ENCODE data around the gene CT45A7.
"Not testable (repeated sequence)": the region's sequence is repeated elsewhere in the genome, so short reads cannot be mapped to it uniquely, and the experiment has no call there.

CT45A7 gene

GRCh38 chrX:135837180-135837579, at the start of gene CT45A7:
Gene CT45A7, minus strand, starts transcription at chrX:135837280. Its CDS starts 3,747 bp downstream, at chrX:135833533.
- in situ Hi-C loops (cut with HindIII; ENCODE audit: low sequenced_read_pairs); H3K4me3 ChIP-seq (ENCODE audit: low read depth, low read length); DNase-seq (ENCODE audit: low read depth): not testable (repeated sequence)

GRCh38 chrX:135882741-135883140, 45.7 kb upstream of the CT45A7 start:
- not testable (repeated sequence) for H3K4me3 ChIP-seq (ENCODE audit: low read depth, low read length)

GRCh38 chrX:135871712-135872111, 34.6 kb upstream of the CT45A7 start, which contains the start of gene CT45A9:
Gene CT45A9, minus strand, starts transcription at chrX:135871812. Its CDS starts 3,751 bp downstream, at chrX:135868061.
- DNase-seq (ENCODE audit: low read depth); H3K4me3 ChIP-seq (ENCODE audit: low read depth, low read length); in situ Hi-C loops (cut with HindIII; ENCODE audit: low sequenced_read_pairs): not testable (repeated sequence)

More at GRCh38 chrX:135882741-135883140, 45.7 kb upstream of the CT45A7 start:
- DNase-seq (ENCODE audit: low read depth); in situ Hi-C loops (cut with HindIII; ENCODE audit: low sequenced_read_pairs): not testable (repeated sequence)

- in situ Hi-C loops (cut with HindIII; ENCODE audit: low sequenced_read_pairs); H3K4me3 ChIP-seq (ENCODE audit: low read depth, low read length); DNase-seq (ENCODE audit: low read depth): not testable (repeated sequence)
These were observed 17.4 kb upstream of the CT45A7 start, which contains the start of gene CT45A8 for GRCh38 chrX:135854438-135854837. Gene CT45A8, minus strand, starts transcription at chrX:135854538. Its CDS starts 3,755 bp downstream, at chrX:135850783.

GRCh38 chrX:135819912-135820311, 17.2 kb downstream of the CT45A7 start, which contains the start of gene CT45A2:
Gene CT45A2, minus strand, starts transcription at chrX:135820012. Its CDS starts 3,747 bp downstream, at chrX:135816265.
- DNase-seq (ENCODE audit: low read depth); H3K4me3 ChIP-seq (ENCODE audit: low read depth, low read length); in situ Hi-C loops (cut with HindIII; ENCODE audit: low sequenced_read_pairs): not testable (repeated sequence)

GRCh38 chrX:135802687-135803086, 34.4 kb downstream of the CT45A7 start, which contains the start of gene CT45A6:
Gene CT45A6, minus strand, starts transcription at chrX:135802787. Its CDS starts 3,794 bp downstream, at chrX:135798993.
- DNase-seq (ENCODE audit: low read depth); in situ Hi-C loops (cut with HindIII; ENCODE audit: low sequenced_read_pairs); H3K4me3 ChIP-seq (ENCODE audit: low read depth, low read length): not testable (repeated sequence)

GRCh38 chrX:135785403-135785802, 51.7 kb downstream of the CT45A7 start, which contains the start of gene CT45A5:
Gene CT45A5, minus strand, starts transcription at chrX:135785503. Its CDS starts 3,774 bp downstream, at chrX:135781729.
- H3K4me3 ChIP-seq (ENCODE audit: low read depth, low read length); in situ Hi-C loops (cut with HindIII; ENCODE audit: low sequenced_read_pairs); DNase-seq (ENCODE audit: low read depth): not testable (repeated sequence)

Measured in astrocyte of the cerebellum (primary cell).